Measurements from ENCODE around the gene PSMC3IP. TPM values are rescaled to one million over a fixed set of nuclear protein-coding genes. Genes with fewer than 3 reads are reported as not detected.
A peak's percentile ranks its signal among the peaks of the same experiment; 100 is the strongest.

PSMC3IP gene
- total and polyA plus RNA-seq, 2 of the 4 experiments (the other 2 are of a cell fraction): 5.6 to 9.8 TPM

GRCh38 chr17:42529061-42529460, 48.5 kb downstream of the PSMC3IP start:
- BruUV-seq (replicated peaks): no TSS peak

More at GRCh38 chr17:42529061-42529460, 48.5 kb downstream of the PSMC3IP start:
- ATAC-seq (ENCODE audit: low read depth) (no peak), DNase-seq (no peak)
- H2BK20ac ChIP-seq (ENCODE audit: low read depth, low read length): no peak overlapping the region
- no peak overlapping the region for H2AFZ ChIP-seq (replicated peaks; ENCODE audit: low read length, poor library complexity)
- H3K23ac ChIP-seq (ENCODE audit: low read depth, low read length): no peak overlapping the region
- no peak overlapping the region for H3K14ac ChIP-seq (replicated peaks; ENCODE audit: low read depth, low read length)
- 0 out of 2 replicates have a peak overlapping the region, but pooled peaks have one; percentile 29 for H3K4ac ChIP-seq (ENCODE audit: low read depth, low read length)
- H3K4me2 ChIP-seq (ENCODE audit: low read depth, low read length): no peak overlapping the region
- H3K18ac ChIP-seq (ENCODE audit: low read depth, low read length): no peak overlapping the region
- intact Hi-C loops (cut with micrococcal nuclease): loop anchor here (5.0 to 10.0 kb wide), 3 partner anchors 307 to 567 kb away; no protein-coding TSS in a partner anchor
- dilution Hi-C loops (cut with HindIII; ENCODE audit: low sequenced_read_pairs, unreplicated experiment): no loop called here
- H2BK120ac ChIP-seq (ENCODE audit: low read depth, low read length): no peak overlapping the region; the same call in 1 of the 2 replicates
- peaks cover 14% of the 10 kb centered on the region; the same call in 1 of the 2 replicates for H3K9me1 ChIP-seq (ENCODE audit: insufficient read depth, low read length)
- H3K79me1 ChIP-seq (ENCODE audit: low read depth in 1 of 2, low read length in 2 of 2): peaks cover 0 to 9% of the 10 kb centered on the region in 2 experiments; a peak in 2 of 4 replicates
- no peak overlapping the region for H3K9ac ChIP-seq (ENCODE audit: low read depth, low read length)
- no peak overlapping the region for H2BK5ac ChIP-seq (ENCODE audit: low read depth, low read length, poor library complexity, severe bottlenecking)
- no peaks in the 10 kb centered on the region for H3K9me3 ChIP-seq (ENCODE audit: control insufficient read depth, insufficient read depth, low read length)
- ChIA-PET POLR2A (ENCODE audit: unreplicated experiment) (no interaction called here), CTCF (no interaction called here)
- H4K8ac ChIP-seq (ENCODE audit: low read depth in 2 of 2, low read length in 2 of 2): no peak overlapping the region
- TF ChIP-seq RFX5 (IDR thresholded peaks at IDR 0.05; ENCODE audit: low read depth, low read length): no peak
- no peak for TF ChIP-seq NFE2L2 (IDR thresholded peaks at IDR 0.05; ENCODE audit: low read depth, low read length)
- TF ChIP-seq RAD21 (IDR thresholded peaks at IDR 0.05; ENCODE audit: low read length): no peak
- no peak for TF ChIP-seq CEBPB (IDR thresholded peaks at IDR 0.05; ENCODE audit: low read depth, low read length)
- TF ChIP-seq MAFK (IDR thresholded peaks at IDR 0.05; ENCODE audit: low read depth, low read length): no peak
- TF ChIP-seq RCOR1 (IDR thresholded peaks at IDR 0.05; ENCODE audit: insufficient replicate concordance, low read length): no peak
- no peak for TF ChIP-seq FOS (IDR thresholded peaks at IDR 0.05; ENCODE audit: low read depth, low read length)
- no peak for TF ChIP-seq MAZ (IDR thresholded peaks at IDR 0.05; ENCODE audit: borderline replicate concordance, low read depth, low read length)
- TF ChIP-seq MXI1 (IDR thresholded peaks at IDR 0.05; ENCODE audit: borderline replicate concordance, low read depth, low read length): no peak
- TF ChIP-seq BHLHE40 (IDR thresholded peaks at IDR 0.05; ENCODE audit: low read depth, low read length): no peak
- no peak for TF ChIP-seq SMC3 (IDR thresholded peaks at IDR 0.05; ENCODE audit: low read depth, low read length)
- no peak for TF ChIP-seq CHD1 (IDR thresholded peaks at IDR 0.05; ENCODE audit: low read depth, low read length)
- TF ChIP-seq, protein P1, sequence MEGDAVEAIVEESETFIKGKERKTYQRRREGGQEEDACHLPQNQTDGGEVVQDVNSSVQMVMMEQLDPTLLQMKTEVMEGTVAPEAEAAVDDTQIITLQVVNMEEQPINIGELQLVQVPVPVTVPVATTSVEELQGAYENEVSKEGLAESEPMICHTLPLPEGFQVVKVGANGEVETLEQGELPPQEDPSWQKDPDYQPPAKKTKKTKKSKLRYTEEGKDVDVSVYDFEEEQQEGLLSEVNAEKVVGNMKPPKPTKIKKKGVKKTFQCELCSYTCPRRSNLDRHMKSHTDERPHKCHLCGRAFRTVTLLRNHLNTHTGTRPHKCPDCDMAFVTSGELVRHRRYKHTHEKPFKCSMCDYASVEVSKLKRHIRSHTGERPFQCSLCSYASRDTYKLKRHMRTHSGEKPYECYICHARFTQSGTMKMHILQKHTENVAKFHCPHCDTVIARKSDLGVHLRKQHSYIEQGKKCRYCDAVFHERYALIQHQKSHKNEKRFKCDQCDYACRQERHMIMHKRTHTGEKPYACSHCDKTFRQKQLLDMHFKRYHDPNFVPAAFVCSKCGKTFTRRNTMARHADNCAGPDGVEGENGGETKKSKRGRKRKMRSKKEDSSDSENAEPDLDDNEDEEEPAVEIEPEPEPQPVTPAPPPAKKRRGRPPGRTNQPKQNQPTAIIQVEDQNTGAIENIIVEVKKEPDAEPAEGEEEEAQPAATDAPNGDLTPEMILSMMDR (conservative IDR thresholded peaks at IDR 0.05; ENCODE audit: low read depth, low read length): no peak
- TF ChIP-seq ELK1 (IDR thresholded peaks at IDR 0.05; ENCODE audit: borderline replicate concordance, low read depth, low read length): no peak
- TF ChIP-seq, protein P2, sequence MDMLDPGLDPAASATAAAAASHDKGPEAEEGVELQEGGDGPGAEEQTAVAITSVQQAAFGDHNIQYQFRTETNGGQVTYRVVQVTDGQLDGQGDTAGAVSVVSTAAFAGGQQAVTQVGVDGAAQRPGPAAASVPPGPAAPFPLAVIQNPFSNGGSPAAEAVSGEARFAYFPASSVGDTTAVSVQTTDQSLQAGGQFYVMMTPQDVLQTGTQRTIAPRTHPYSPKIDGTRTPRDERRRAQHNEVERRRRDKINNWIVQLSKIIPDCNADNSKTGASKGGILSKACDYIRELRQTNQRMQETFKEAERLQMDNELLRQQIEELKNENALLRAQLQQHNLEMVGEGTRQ (IDR thresholded peaks at IDR 0.05; ENCODE audit: low read depth, low read length): no peak
- no peak for TF ChIP-seq POLR2A (IDR thresholded peaks at IDR 0.05; ENCODE audit: low read depth, low read length)
- peak overlapping the region; percentile 49 for H2AK5ac ChIP-seq (ENCODE audit: low read depth, low read length)
- no peak overlapping the region; the same call in 2 of the 3 replicates for H2BK15ac ChIP-seq (ENCODE audit: low read depth, low read length)
- H3K27ac ChIP-seq (ENCODE audit: insufficient read depth, low read length): no peak overlapping the region
- H3K4me1 ChIP-seq (ENCODE audit: control insufficient read depth, insufficient read depth, low read length): peaks cover 21% of the 10 kb centered on the region
- no peak overlapping the region for H3K4me3 ChIP-seq (ENCODE audit: insufficient read depth, low read depth, low read length)
- no peaks in the 10 kb centered on the region for H4K20me1 ChIP-seq (ENCODE audit: insufficient read depth, low read length)
- H3K27me3 ChIP-seq (ENCODE audit: control insufficient read depth, insufficient read depth, low read length): no peaks in the 10 kb centered on the region
- no peak overlapping the region for H2AK9ac ChIP-seq (replicated peaks; ENCODE audit: low read depth, low read length, poor library complexity)
- H4K5ac ChIP-seq (ENCODE audit: low read depth, low read length): no peak overlapping the region
- in situ Hi-C loops (cut with MboI; ENCODE audit: low sequenced_read_pairs): loop anchor here (5.0 to 10.0 kb wide), 2 partner anchors 102 to 304 kb away; no protein-coding TSS in a partner anchor
- no peaks in the 10 kb centered on the region for H3K36me3 ChIP-seq (ENCODE audit: control insufficient read depth, insufficient read depth, low read length)
- H3K56ac ChIP-seq (ENCODE audit: extremely low read depth, insufficient read depth, low read length): no peak overlapping the region
- no peak overlapping the region for H4K91ac ChIP-seq (ENCODE audit: insufficient read depth, low read depth, low read length)
- WGBS, 2 experiments (ENCODE audit: extremely low coverage in 2 of 2, insufficient read length in 1 of 2): 75% methylated on average over 2 of the region's 3 CpGs; no CpG with 5 or more reads in 1 of the 2 experiments
